Mesendoderm (in vitro differentiated cells): ENCODE results near the gene INPP5J.

Experiments used
- DNase-seq: peaks from one replicate; pipeline ENCODE4 v3.0.0; 2013
- H2AK5ac ChIP-seq: 2 replicates; pipeline ENCODE4 v1.6.1; 2013; ENCODE audit warnings: low read length, inconsistent platforms
- H2BK120ac ChIP-seq: 2 replicates; pipeline ENCODE4 v1.6.1; 2013; ENCODE audit warnings: low read depth, mild to moderate bottlenecking, low read length, moderate library complexity, mixed read lengths
- H2BK15ac ChIP-seq: replicated peaks from 2 replicates; pipeline ENCODE4 v1.6.1; 2013; ENCODE audit warnings: low read depth, mild to moderate bottlenecking, moderate library complexity
- H2BK5ac ChIP-seq: 2 replicates; pipeline ENCODE4 v1.6.1; 2013; ENCODE audit warnings: low read length, inconsistent platforms
- H3K18ac ChIP-seq: 2 replicates; pipeline ENCODE4 v1.6.1; 2013; ENCODE audit warnings: mild to moderate bottlenecking, low read length, mixed read lengths
- H3K23ac ChIP-seq: one replicate; pipeline ENCODE4 v1.6.1; 2013; ENCODE audit warnings: low read length
- H3K27ac ChIP-seq: 2 replicates; pipeline ENCODE4 v1.5.1; 2013; ENCODE audit warnings: low read depth, mild to moderate bottlenecking, inconsistent platforms, low read length, moderate library complexity
- H3K27me3 ChIP-seq: 2 replicates; pipeline ENCODE4 v1.6.1; 2013; ENCODE audit warnings: low read length, control low read depth, mild to moderate bottlenecking, inconsistent platforms; ENCODE audit not compliant: insufficient read depth, poor library complexity
- H3K36me3 ChIP-seq: 2 replicates; pipeline ENCODE4 v1.6.1; 2013; ENCODE audit warnings: low read length, inconsistent platforms; ENCODE audit not compliant: control insufficient read depth, insufficient read depth
- H3K4ac ChIP-seq: one replicate; pipeline ENCODE4 v1.6.1; 2013; ENCODE audit warnings: low read depth, mild to moderate bottlenecking, low read length, moderate library complexity
- H3K4me1 ChIP-seq: 2 replicates; pipeline ENCODE4 v1.6.1; 2013; ENCODE audit warnings: low read depth, low read length, inconsistent platforms; ENCODE audit not compliant: control insufficient read depth
- H3K4me2 ChIP-seq: 2 replicates; pipeline ENCODE4 v1.6.1; 2013; ENCODE audit warnings: low read length
- H3K4me3 ChIP-seq: 2 replicates; pipeline ENCODE4 v1.5.1; 2013; ENCODE audit warnings: mild to moderate bottlenecking, low read length
- H3K56ac ChIP-seq: one replicate; pipeline ENCODE4 v1.6.1; 2013; ENCODE audit warnings: low read length
- H3K79me1 ChIP-seq: 2 replicates; pipeline ENCODE4 v1.6.1; 2013; ENCODE audit warnings: low read length, inconsistent platforms
- H3K79me2 ChIP-seq: 2 replicates; pipeline ENCODE4 v1.6.1; 2013; ENCODE audit warnings: mild to moderate bottlenecking, low read length; ENCODE audit not compliant: control insufficient read depth, insufficient read depth
- H3K9ac ChIP-seq: 2 replicates; pipeline ENCODE4 v1.6.1; 2013; ENCODE audit warnings: low read length, inconsistent platforms
- H4K5ac ChIP-seq: one replicate; pipeline ENCODE4 v1.6.1; 2013; ENCODE audit warnings: low read length
- H4K8ac ChIP-seq: one replicate; pipeline ENCODE4 v1.6.1; 2013; ENCODE audit warnings: low read depth, mild to moderate bottlenecking, control low read depth, low read length, moderate library complexity
- WGBS: extraction: QIAGEN DNeasy Blood & Tissue Kit; methylation state at CpG from one replicate; pipeline ENCODE4 v1.1.7; 2013; ENCODE audit warnings: low lambda C conversion rate, missing lambda C conversion rate; ENCODE audit not compliant: insufficient coverage; ENCODE audit errors: extremely low coverage; 5-methylcytosine and 5-hydroxymethylcytosine counted together

INPP5J gene

GRCh38 chr22:31143537-31143936 lies 20.8 kb downstream of the INPP5J start:
- Histone ChIP-seq H3K79me1 (peaks cover 5% of the 10 kb centered on the region), H3K4me1 (peaks cover 4% of the 10 kb centered on the region), H2BK5ac (no peak overlapping the region), H3K4me3 (no peak overlapping the region), H3K4ac (no peak overlapping the region), H2BK15ac (no peak overlapping the region), H2BK120ac (no peak overlapping the region), H3K36me3 (no peaks in the 10 kb centered on the region), H3K79me2 (peaks cover 8% of the 10 kb centered on the region), H3K23ac (no peak overlapping the region), H3K4me2 (no peak overlapping the region), H3K27me3 (no peaks in the 10 kb centered on the region), H3K27ac (no peak overlapping the region), H3K56ac (no peak overlapping the region), H3K9ac (no peak overlapping the region), H2AK5ac (no peak overlapping the region), H4K8ac (no peak overlapping the region), H4K5ac (no peak overlapping the region), H3K18ac (no peak overlapping the region)
- no peak for DNase-seq
- no CpG with 5 or more reads among the region's 3 CpGs for WGBS

- Histone ChIP-seq H3K4ac (no peak overlapping the region), H2BK120ac (no peak overlapping the region), H3K23ac (no peak overlapping the region), H4K8ac (no peak overlapping the region), H3K27me3 (no peaks in the 10 kb centered on the region), H3K27ac (no peak overlapping the region), H3K4me1 (peaks cover 4% of the 10 kb centered on the region), H3K36me3 (no peaks in the 10 kb centered on the region), H2BK5ac (no peak overlapping the region), H3K4me3 (no peak overlapping the region), H3K56ac (no peak overlapping the region), H4K5ac (no peak overlapping the region), H3K9ac (no peak overlapping the region), H3K79me2 (peaks cover 5% of the 10 kb centered on the region), H3K18ac (no peak overlapping the region), H3K4me2 (no peak overlapping the region), H2AK5ac (no peak overlapping the region), H2BK15ac (no peak overlapping the region), H3K79me1 (no peaks in the 10 kb centered on the region)
- DNase-seq: no peak
These were observed 21.5 kb downstream of the INPP5J start for GRCh38 chr22:31144223-31144622.

DNA sequence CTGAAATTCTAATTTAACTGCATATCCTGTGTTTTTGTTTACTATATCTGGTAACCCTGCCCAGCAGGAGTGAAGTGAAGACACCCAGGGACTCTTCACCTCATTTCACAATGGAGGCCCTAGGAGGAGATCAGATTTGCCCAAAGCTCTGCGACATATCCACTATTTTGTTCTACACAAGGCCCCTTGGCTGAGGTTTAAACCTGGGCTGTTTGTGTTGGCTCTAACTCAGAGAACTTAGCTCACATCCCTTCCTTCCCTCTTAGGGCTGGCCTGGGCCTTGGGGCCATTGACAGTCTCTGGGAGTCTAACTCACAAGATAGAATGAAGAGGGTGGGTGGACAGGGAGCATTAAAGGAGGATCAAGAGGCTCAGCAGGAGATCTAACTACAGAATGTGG lies 25.7 kb downstream of the INPP5J start:
- H3K23ac ChIP-seq: no peak overlapping the region

DNA sequence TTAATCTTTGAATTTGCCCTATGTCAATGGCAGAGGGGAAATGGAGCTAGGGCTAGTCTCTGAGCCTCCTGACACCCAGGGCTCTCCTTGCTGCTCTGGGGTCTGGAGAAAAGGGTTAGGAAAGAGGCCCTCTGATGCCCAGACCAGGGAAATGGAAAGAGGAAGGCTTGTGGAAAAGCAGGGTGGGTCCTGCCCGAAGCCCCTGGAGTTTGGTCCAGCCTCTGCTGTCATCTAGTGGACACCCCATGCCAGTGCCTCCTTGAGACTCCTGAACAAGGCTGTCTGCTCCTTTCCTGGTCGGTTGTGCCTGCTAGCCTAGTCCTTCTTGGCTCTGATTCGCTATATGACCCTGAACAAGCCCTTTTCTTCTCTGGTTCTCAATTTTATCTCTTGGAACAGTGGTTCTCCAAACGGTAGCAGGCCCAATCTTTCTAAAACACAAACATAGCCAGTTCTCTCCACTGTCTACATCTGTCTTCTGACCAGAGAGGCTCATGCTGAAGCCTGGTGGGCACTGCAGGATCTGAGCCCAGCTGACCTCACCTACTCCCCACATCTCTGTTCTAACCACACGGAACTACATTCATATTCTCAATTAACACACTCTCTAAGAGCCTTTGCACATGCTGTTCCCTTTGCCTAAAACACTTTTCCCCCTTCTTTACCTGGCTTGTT lies 26.3 kb downstream of the INPP5J start:
- no peak overlapping the region for H4K8ac ChIP-seq
- WGBS: no CpG with 5 or more reads among the region's 5 CpGs

More for the DNA sequence above, 25.7 kb downstream of the INPP5J start:
- no peak overlapping the region for H2AK5ac ChIP-seq
- peak overlapping the region; percentile 7 for H3K56ac ChIP-seq
- H4K5ac ChIP-seq: no peak overlapping the region
- no peak overlapping the region for H3K4me3 ChIP-seq
- H3K36me3 ChIP-seq: no peaks in the 10 kb centered on the region
- no CpG with 5 or more reads among the region's 1 CpG for WGBS
- H2BK120ac ChIP-seq: no peak overlapping the region
- no peaks in the 10 kb centered on the region for H3K27me3 ChIP-seq
- no peak overlapping the region for H3K4ac ChIP-seq
- no peak overlapping the region for H3K18ac ChIP-seq
- no peak overlapping the region for H2BK5ac ChIP-seq
- no peaks in the 10 kb centered on the region for H3K79me1 ChIP-seq
- H3K27ac ChIP-seq: no peak overlapping the region
- H3K4me2 ChIP-seq: no peak overlapping the region
- DNase-seq: no peak
- H3K9ac ChIP-seq: no peak overlapping the region
- H3K79me2 ChIP-seq: no peaks in the 10 kb centered on the region
- H4K8ac ChIP-seq: no peak overlapping the region
- no peaks in the 10 kb centered on the region for H3K4me1 ChIP-seq
- no peak overlapping the region for H2BK15ac ChIP-seq

GRCh38 chr22:31150615-31151014 lies 27.8 kb downstream of the INPP5J start:
- no peaks in the 10 kb centered on the region for H3K27me3 ChIP-seq
- H4K5ac ChIP-seq: no peak overlapping the region
- WGBS: no CpG with 5 or more reads among the region's 3 CpGs
- H3K79me2 ChIP-seq: no peaks in the 10 kb centered on the region
- H2AK5ac ChIP-seq: no peak overlapping the region
- H3K4me1 ChIP-seq: no peaks in the 10 kb centered on the region
- no peak overlapping the region for H3K27ac ChIP-seq
- no peak overlapping the region for H2BK5ac ChIP-seq
- no peaks in the 10 kb centered on the region for H3K79me1 ChIP-seq
- H3K4ac ChIP-seq: no peak overlapping the region
- no peak overlapping the region for H3K4me2 ChIP-seq
- H3K23ac ChIP-seq: no peak overlapping the region
- no peak overlapping the region for H3K56ac ChIP-seq
- H2BK15ac ChIP-seq: no peak overlapping the region
- no peak for DNase-seq
- no peak overlapping the region for H2BK120ac ChIP-seq
- H3K4me3 ChIP-seq: no peak overlapping the region
- no peak overlapping the region for H3K9ac ChIP-seq
- H3K18ac ChIP-seq: no peak overlapping the region
- H3K36me3 ChIP-seq: no peaks in the 10 kb centered on the region
- no peak overlapping the region for H4K8ac ChIP-seq

More for the DNA sequence above, 26.3 kb downstream of the INPP5J start:
- no peak overlapping the region for H3K23ac ChIP-seq
- DNase-seq: peak; percentile 89
- H3K27ac ChIP-seq: no peak overlapping the region
- H4K5ac ChIP-seq: no peak overlapping the region
- H3K56ac ChIP-seq: peak overlapping the region; percentile 42
- no peak overlapping the region for H2AK5ac ChIP-seq
- no peaks in the 10 kb centered on the region for H3K4me1 ChIP-seq
- H3K4me3 ChIP-seq: no peak overlapping the region
- H3K36me3 ChIP-seq: no peaks in the 10 kb centered on the region
- no peak overlapping the region for H2BK15ac ChIP-seq
- H3K79me2 ChIP-seq: no peaks in the 10 kb centered on the region
- no peak overlapping the region for H3K18ac ChIP-seq
- H3K27me3 ChIP-seq: no peaks in the 10 kb centered on the region
- H3K79me1 ChIP-seq: no peaks in the 10 kb centered on the region
- no peak overlapping the region for H2BK120ac ChIP-seq
- H3K4me2 ChIP-seq: no peak overlapping the region
- no peak overlapping the region for H3K9ac ChIP-seq
- no peak overlapping the region for H3K4ac ChIP-seq
- no peak overlapping the region for H2BK5ac ChIP-seq

DNA sequence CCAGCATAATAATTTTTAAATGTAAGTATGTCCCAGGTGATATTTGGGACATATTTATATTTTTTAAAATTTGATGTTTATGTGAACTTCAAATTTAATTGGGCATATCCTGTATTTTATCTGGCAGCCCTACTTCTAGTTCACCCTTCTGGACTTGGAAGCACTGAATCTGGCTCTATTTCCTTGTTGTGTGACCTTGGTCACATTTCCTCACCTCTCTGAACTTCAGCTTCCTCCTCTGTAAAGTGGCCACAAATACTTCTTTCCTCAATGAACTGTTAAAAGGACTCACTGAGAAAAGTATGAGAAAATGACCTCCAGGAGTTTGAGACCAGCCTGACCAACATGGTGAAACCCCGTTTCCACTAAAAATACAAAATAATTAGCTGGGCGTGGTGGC lies 29.1 kb downstream of the INPP5J start:
- no peak for DNase-seq
- Histone ChIP-seq H3K56ac (no peak overlapping the region), H2AK5ac (no peak overlapping the region), H3K36me3 (no peaks in the 10 kb centered on the region), H3K27me3 (no peaks in the 10 kb centered on the region), H2BK120ac (no peak overlapping the region), H3K27ac (no peak overlapping the region), H4K8ac (no peak overlapping the region), H3K4me1 (no peaks in the 10 kb centered on the region), H3K79me1 (no peaks in the 10 kb centered on the region), H3K9ac (no peak overlapping the region), H3K23ac (no peak overlapping the region), H3K4ac (no peak overlapping the region), H4K5ac (no peak overlapping the region), H3K18ac (no peak overlapping the region), H2BK5ac (no peak overlapping the region), H2BK15ac (no peak overlapping the region), H3K4me3 (no peak overlapping the region), H3K4me2 (no peak overlapping the region), H3K79me2 (no peaks in the 10 kb centered on the region)
- no CpG with 5 or more reads among the region's 2 CpGs for WGBS
